Breast epithelium (tissue), 4 donors: ENCODE data around the gene CXCL17. TPM values are rescaled to one million over a fixed set of nuclear protein-coding genes. Genes with fewer than 3 reads are reported as not detected.
"Not testable (repeated sequence)": the region's sequence is repeated elsewhere in the genome, so short reads cannot be mapped to it uniquely, and the experiment has no call there.

ENCODE experiments used
- DNase-seq, 2 donors: peaks; one replicate each; pipeline ENCODE4 v3.0.0-alpha.2; 2019; ENCODE audit warnings: low spot score in 2 of 2
- H3K27ac ChIP-seq, 2 donors: fragments of 200-600 bp; sonication (generic) in 1 of 2; one replicate each; pipeline ENCODE4 v1.5.1; 2016 to 2019; ENCODE audit warnings: mild to moderate bottlenecking in 1 of 2
- H3K27me3 ChIP-seq, 2 donors: fragments of 200-600 bp; sonication (generic) in 1 of 2; one replicate each; pipeline versions ENCODE4 v1.5.1 to v1.6.0; 2017 to 2019; ENCODE audit warnings: control low read depth in 1 of 2, mild to moderate bottlenecking in 1 of 2
- H3K36me3 ChIP-seq: fragments of 200-600 bp; one replicate; pipeline ENCODE4 v1.5.1; 2019
- H3K4me1 ChIP-seq, 2 donors: fragments of 200-600 bp; sonication (generic); one replicate each; pipeline ENCODE4 v1.5.1; 2016 to 2019; ENCODE audit warnings: control low read depth in 1 of 2
- H3K4me3 ChIP-seq, 3 donors: fragments of 200-600 bp; sonication (generic); 1 replicate in 2 of 3; 2 replicates in 1 of 3; pipeline ENCODE4 v1.5.1; 2016 to 2019; ENCODE audit warnings: mild to moderate bottlenecking in 3 of 3, moderate library complexity in 2 of 3
- H3K9me3 ChIP-seq, 2 donors: fragments of 200-600 bp; sonication (generic) in 1 of 2; one replicate each; pipeline ENCODE4 v1.5.1; 2016 to 2019; ENCODE audit warnings: control low read depth in 1 of 2
- CTCF ChIP-seq, 3 donors: fragments of 450-650 bp; IDR thresholded peaks; one replicate each; pipeline ENCODE4 v1.5.1; 2016 to 2017; ENCODE audit warnings: antibody characterized with exemption in 3 of 3, mild to moderate bottlenecking in 3 of 3, moderate library complexity in 3 of 3
- POLR2A ChIP-seq: fragments of 450-650 bp; IDR thresholded peaks from one replicate; pipeline ENCODE4 v1.6.1; 2016; ENCODE audit warnings: antibody characterized with exemption, mild to moderate bottlenecking, moderate library complexity
- POLR2AphosphoS5 ChIP-seq, 3 donors: sonication (generic); formaldehyde crosslinking; IDR thresholded peaks; one replicate each; pipeline ENCODE4 v1.6.1; 2017; ENCODE audit warnings: antibody characterized with exemption in 3 of 3
- intact Hi-C: fragments of 100-400 bp; cut with DNase I; formaldehyde crosslinking; loops from one replicate; pipeline ENCODE4 v1.15.1; 2023; ENCODE audit warnings: low total_unique reads
- total RNA-seq, 3 donors: library from RNA; depleted of rRNA; stranded (reverse); fragments of >200 nt; gene quantifications; one replicate each; pipeline ENCODE4 v1.1.0, GENCODE V29; 2016

The CXCL17 gene
- 1 to 10 TPM in 2 of 3 donors, not detected in 1; 2.2 to 2.9 TPM for total RNA-seq

GRCh38 chr19:42442833-42443232 lies at the start of gene CXCL17:
TSS of gene CXCL17 (minus strand) at chr19:42442946. CDS start at chr19:42442832, 114 bp downstream.
- Histone ChIP-seq H3K36me3 (no peaks in the 10 kb centered on the region), H3K9me3 (no peaks in the 10 kb centered on the region), H3K4me3 (no peak within 1 kb of the TSS), H3K4me1 (peaks cover 0 to 5% of the 10 kb centered on the region in 2 donors), H3K27ac (peak within 1 kb of the TSS; percentile 59 to 75), H3K27me3 (no peaks in the 10 kb centered on the region)
- TF ChIP-seq POLR2A, result no peak
- no peak for TF ChIP-seq CTCF (IDR thresholded peaks at IDR 0.05)
- no peak for TF ChIP-seq POLR2AphosphoS5 (IDR thresholded peaks at IDR 0.05)
- DNase-seq, result no peak
- intact Hi-C loops, result no loop called here

GRCh38 chr19:42488783-42489521 lies 46.2 kb upstream of the CXCL17 start:
- intact Hi-C loops, result no loop called here

GRCh38 chr19:42487798-42488178 lies 45.0 kb upstream of the CXCL17 start:
- H3K27me3 ChIP-seq, result no peaks in the 10 kb centered on the region
- no peaks in the 10 kb centered on the region for H3K36me3 ChIP-seq
- no peak overlapping the region for H3K4me3 ChIP-seq
- H3K9me3 ChIP-seq, result no peaks in the 10 kb centered on the region
- H3K4me1 ChIP-seq, result peaks cover 0 to 5% of the 10 kb centered on the region in 2 donors
- H3K27ac ChIP-seq, result peak overlapping the region in 1 of 2 donors; percentile 83
- intact Hi-C loops, result no loop called here
- TF ChIP-seq POLR2A, result no peak
- TF ChIP-seq CTCF (IDR thresholded peaks at IDR 0.05), result no peak
- TF ChIP-seq POLR2AphosphoS5 (IDR thresholded peaks at IDR 0.05), result no peak
- DNase-seq, result no peak

More at GRCh38 chr19:42488783-42489521, 46.2 kb upstream of the CXCL17 start:
- DNase-seq, result peak; percentile 87 to 95
- peaks cover 0 to 5% of the 10 kb centered on the region in 2 donors for H3K4me1 ChIP-seq
- no peaks in the 10 kb centered on the region for H3K27me3 ChIP-seq
- H3K4me3 ChIP-seq, result no peak overlapping the region
- TF ChIP-seq POLR2AphosphoS5 (IDR thresholded peaks at IDR 0.05), result peak in 1 of 3 donors; percentile 39
- TF ChIP-seq POLR2A, result no peak
- H3K9me3 ChIP-seq, result no peaks in the 10 kb centered on the region
- H3K27ac ChIP-seq, result peak overlapping the region; percentile 66 to 83
- H3K36me3 ChIP-seq, result no peaks in the 10 kb centered on the region

GRCh38 chr19:42487032-42487797 lies 44.5 kb upstream of the CXCL17 start:
- no peak overlapping the region for H3K4me3 ChIP-seq
- intact Hi-C loops, result no loop called here
- H3K27me3 ChIP-seq, result no peaks in the 10 kb centered on the region

GRCh38 chr19:42485036-42485435 lies 42.3 kb upstream of the CXCL17 start:
- H3K4me1 ChIP-seq, H3K27me3 ChIP-seq, H3K4me3 ChIP-seq, intact Hi-C loops, DNase-seq, H3K36me3 ChIP-seq, H3K9me3 ChIP-seq: not testable (repeated sequence)
- H3K27ac ChIP-seq, result peak overlapping the region; percentile 36 to 78

More at GRCh38 chr19:42487032-42487797, 44.5 kb upstream of the CXCL17 start:
- no peaks in the 10 kb centered on the region for H3K36me3 ChIP-seq
- H3K4me1 ChIP-seq, result peaks cover 0 to 5% of the 10 kb centered on the region in 2 donors
- no peak for DNase-seq
- TF ChIP-seq CTCF (IDR thresholded peaks at IDR 0.05) (no peak), POLR2AphosphoS5 (IDR thresholded peaks at IDR 0.05) (no peak), POLR2A (no peak)
- peak overlapping the region in 1 of 2 donors; percentile 21 for H3K27ac ChIP-seq
- no peaks in the 10 kb centered on the region for H3K9me3 ChIP-seq
